H9 (cell line): Measurements from ENCODE around the gene NAXD. TPM values are rescaled to one million over a fixed set of nuclear protein-coding genes. Genes with fewer than 3 reads are reported as not detected.
A peak's percentile ranks its signal among the peaks of the same experiment; 100 is the strongest.

Experiments
- DNase-seq: peaks from one replicate; pipeline ENCODE4 v3.0.0-alpha.2; 2017
- H2AFZ ChIP-seq: one replicate; pipeline ENCODE4 v1.6.1; 2013; ENCODE audit warnings: mild to moderate bottlenecking, low read length, control low read depth, moderate library complexity
- H2AK5ac ChIP-seq: 2 replicates; pipeline ENCODE4 v1.6.1; 2013; ENCODE audit warnings: low read length, control low read depth, mixed read lengths; ENCODE audit not compliant: insufficient read length
- H2BK120ac ChIP-seq: one replicate; pipeline ENCODE4 v1.6.1; 2013; ENCODE audit warnings: low read depth, mild to moderate bottlenecking, low read length, control low read depth, inconsistent platforms; ENCODE audit not compliant: poor library complexity, severe bottlenecking
- H2BK12ac ChIP-seq: 2 replicates; pipeline ENCODE4 v1.6.1; 2013; ENCODE audit warnings: low read length, control low read depth, mixed read lengths, low read depth; ENCODE audit not compliant: insufficient read length
- H2BK15ac ChIP-seq: 2 replicates; pipeline ENCODE4 v1.6.1; 2013; ENCODE audit warnings: low read depth, low read length, control low read depth
- H2BK20ac ChIP-seq: one replicate; pipeline ENCODE4 v1.6.1; 2013; ENCODE audit warnings: low read depth, mild to moderate bottlenecking, low read length, control low read depth, inconsistent platforms; ENCODE audit not compliant: poor library complexity, severe bottlenecking
- H2BK5ac ChIP-seq: 2 replicates; pipeline ENCODE4 v1.6.1; 2013; ENCODE audit warnings: low read length, control low read depth, mixed read lengths; ENCODE audit not compliant: insufficient read length
- H3K14ac ChIP-seq: 2 replicates; pipeline ENCODE4 v1.6.1; 2013; ENCODE audit warnings: low read length, control low read depth; ENCODE audit not compliant: insufficient read depth
- H3K18ac ChIP-seq: 2 replicates; pipeline ENCODE4 v1.6.1; 2013; ENCODE audit warnings: low read depth, mild to moderate bottlenecking, mixed read lengths, low read length, control low read depth; ENCODE audit not compliant: insufficient read length
- H3K23ac ChIP-seq: 2 replicates; pipeline ENCODE4 v1.6.1; 2013; ENCODE audit warnings: low read length, control low read depth, mixed read lengths, low read depth; ENCODE audit not compliant: insufficient read length
- H3K23me2 ChIP-seq: 2 replicates; pipeline ENCODE4 v1.6.1; 2013; ENCODE audit warnings: low read depth, mild to moderate bottlenecking, mixed read lengths, low read length, control low read depth; ENCODE audit not compliant: insufficient read length, poor library complexity, severe bottlenecking
- H3K27ac ChIP-seq: 2 replicates; pipeline ENCODE4 v1.5.1; 2013; ENCODE audit warnings: low read length, control low read depth, mixed read lengths, low read depth; ENCODE audit not compliant: insufficient read length
- H3K27me3 ChIP-seq: 2 replicates; pipeline ENCODE4 v1.6.1; 2013; ENCODE audit warnings: low read length, control low read depth, inconsistent platforms; ENCODE audit not compliant: insufficient read depth
- H3K4ac ChIP-seq: 2 replicates; pipeline ENCODE4 v1.6.1; 2013; ENCODE audit warnings: low read depth, mild to moderate bottlenecking, control low read depth, inconsistent platforms, low read length, moderate library complexity
- H3K4me1 ChIP-seq: 2 replicates; pipeline ENCODE4 v1.6.1; 2013; ENCODE audit warnings: low read length, control low read depth, inconsistent platforms; ENCODE audit not compliant: insufficient read depth
- H3K4me2 ChIP-seq: 2 replicates; pipeline ENCODE4 v1.6.1; 2013; ENCODE audit warnings: low read length, control low read depth, mixed read lengths; ENCODE audit not compliant: insufficient read length, insufficient read depth
- H3K56ac ChIP-seq: 2 replicates; pipeline ENCODE4 v1.6.1; 2013; ENCODE audit warnings: low read depth, mild to moderate bottlenecking, mixed read lengths, low read length, control low read depth; ENCODE audit not compliant: insufficient read length
- H3K79me1 ChIP-seq: 2 replicates; pipeline ENCODE4 v1.6.1; 2013; ENCODE audit warnings: low read depth, mild to moderate bottlenecking, moderate library complexity, low read length, control low read depth, inconsistent platforms; ENCODE audit not compliant: insufficient read depth, poor library complexity, severe bottlenecking
- H3K79me2 ChIP-seq: 2 replicates; pipeline ENCODE4 v1.6.1; 2013; ENCODE audit warnings: low read length, control low read depth, inconsistent platforms; ENCODE audit not compliant: insufficient read depth
- H3K9ac ChIP-seq: 2 replicates; pipeline ENCODE4 v1.6.1; 2013; ENCODE audit warnings: low read length, control low read depth, mixed read lengths; ENCODE audit not compliant: insufficient read length; ENCODE audit errors: extremely low read depth
- H3K9me3 ChIP-seq: one replicate; pipeline ENCODE4 v1.6.1; 2013; ENCODE audit warnings: low read depth, low read length, inconsistent platforms; ENCODE audit not compliant: control insufficient read depth
- H3T11ph ChIP-seq: one replicate; pipeline ENCODE4 v1.6.1; 2013; ENCODE audit warnings: mild to moderate bottlenecking, low read length, control low read depth, inconsistent platforms
- H4K20me1 ChIP-seq: one replicate; pipeline ENCODE4 v1.6.1; 2013; ENCODE audit not compliant: control insufficient read depth, insufficient read length, insufficient read depth
- H4K5ac ChIP-seq: 2 replicates; pipeline ENCODE4 v1.6.1; 2013; ENCODE audit warnings: low read depth, mild to moderate bottlenecking, mixed read lengths, low read length, control low read depth; ENCODE audit not compliant: insufficient read length
- H4K8ac ChIP-seq: replicated peaks from 2 replicates; pipeline ENCODE4 v1.6.1; 2013; ENCODE audit warnings: low read length, control low read depth, mixed read lengths, low read depth; ENCODE audit not compliant: insufficient read length
- H4K91ac ChIP-seq: 2 replicates; pipeline ENCODE4 v1.6.1; 2013; ENCODE audit warnings: low read depth, mild to moderate bottlenecking, moderate library complexity, mixed read lengths, low read length, control low read depth; ENCODE audit not compliant: insufficient read length
- H3K27ac Mint-ChIP-seq, 3 experiments: 2 replicates in 2 of 3; 3 replicates in 1 of 3; pipeline ENCODE4 v1.8.0; 2020 to 2021; ENCODE audit warnings: mixed read lengths in 3 of 3, mild to moderate bottlenecking in 1 of 3, moderate library complexity in 1 of 3
- H3K27me3 Mint-ChIP-seq: 2 replicates; pipeline ENCODE4 v1.8.0; 2021; ENCODE audit warnings: low read depth, mild to moderate bottlenecking, moderate library complexity, mixed read lengths
- H3K36me3 Mint-ChIP-seq, 3 experiments: 2 replicates in 2 of 3; 3 replicates in 1 of 3; pipeline ENCODE4 v1.8.0; 2020 to 2021; ENCODE audit warnings: low read depth in 3 of 3, mixed read lengths in 3 of 3; ENCODE audit not compliant: insufficient read depth in 1 of 3
- H3K4me1 Mint-ChIP-seq, 2 experiments: 2 replicates each; pipeline ENCODE4 v1.8.0; 2020; ENCODE audit warnings: mixed read lengths in 2 of 2
- H3K4me3 Mint-ChIP-seq, 2 experiments: 2 replicates in 1 of 2; 3 replicates in 1 of 2; pipeline ENCODE4 v1.8.0; 2020 to 2021; ENCODE audit warnings: mild to moderate bottlenecking in 2 of 2, mixed read lengths in 2 of 2, moderate library complexity in 1 of 2
- H3K9me3 Mint-ChIP-seq, 2 experiments: 2 replicates in 1 of 2; 3 replicates in 1 of 2; pipeline ENCODE4 v1.8.0; 2020; ENCODE audit warnings: mild to moderate bottlenecking in 2 of 2, mixed read lengths in 2 of 2, moderate library complexity in 1 of 2
- WGBS: extraction: QIAGEN DNeasy Blood & Tissue Kit; methylation state at CpG from one replicate; pipeline ENCODE4 v1.1.7; 2013; ENCODE audit warnings: missing lambda C conversion rate, low lambda C conversion rate, mixed read lengths; ENCODE audit not compliant: insufficient read length; ENCODE audit errors: extremely low coverage; 5-methylcytosine and 5-hydroxymethylcytosine counted together
- total RNA-seq: library from RNA; stranded (reverse); gene quantifications from 2 replicates; pipeline ENCODE4 v1.2.1, GENCODE V29; 2021
- TF ChIP-seq, protein P1 (sequence below): fragments of 200-600 bp; sonication (generic); conservative IDR thresholded peaks from 3 replicates; pipeline ENCODE4 v1.8.0; 2021; ENCODE audit warnings: antibody characterized with exemption, mild to moderate bottlenecking

The NAXD gene
- total RNA-seq, 1 experiment from 2014 or later = 25.5 TPM

DNA sequence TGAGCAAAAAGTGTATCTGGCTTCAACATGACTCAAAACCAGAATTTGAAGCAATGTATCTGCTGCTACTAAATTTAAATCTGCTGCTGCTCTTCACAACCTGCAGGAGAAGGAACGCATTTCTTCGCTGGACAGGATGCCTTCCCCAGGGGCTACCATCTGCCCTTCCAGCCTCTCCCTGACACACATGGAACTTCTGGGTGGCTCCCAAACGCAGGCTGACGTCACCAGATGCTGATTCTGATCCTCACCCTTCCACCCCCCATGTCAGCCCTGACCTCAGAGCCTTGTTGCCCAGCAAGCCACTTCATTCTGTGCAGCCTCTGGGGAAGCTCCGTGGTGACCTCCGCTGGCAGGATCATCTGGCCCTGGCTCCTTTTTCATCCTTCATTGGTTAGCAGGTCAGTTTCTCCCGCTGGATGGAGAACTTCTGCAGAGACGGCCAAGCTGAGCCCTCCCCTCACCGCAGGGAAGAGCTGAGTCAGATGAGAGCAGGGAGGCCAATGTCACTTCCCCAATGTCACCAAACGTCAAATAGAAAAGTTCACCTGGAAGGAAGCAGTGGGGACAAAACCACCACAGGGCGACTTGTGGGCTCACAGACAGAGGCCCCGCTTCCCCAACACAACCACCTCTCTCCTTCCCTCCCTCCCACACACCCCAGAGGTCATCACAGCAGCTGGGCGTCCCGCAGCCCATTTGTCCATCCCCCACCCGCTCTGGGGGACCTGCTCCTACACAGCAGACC lies 39.8 kb upstream of the NAXD start:
- Histone ChIP-seq H4K8ac (no peak overlapping the region), H4K20me1 (no peaks in the 10 kb centered on the region), H3T11ph (no peak overlapping the region), H3K27me3 (no peaks in the 10 kb centered on the region), H3K4ac (no peak overlapping the region), H3K23me2 (no peaks in the 10 kb centered on the region), H3K14ac (no peak overlapping the region), H3K27ac (no peak overlapping the region), H4K5ac (no peak overlapping the region), H2AFZ (no peak overlapping the region), H3K23ac (no peak overlapping the region), H2BK20ac (no peak overlapping the region), H2BK120ac (no peak overlapping the region), H3K56ac (no peak overlapping the region), H3K18ac (no peak overlapping the region), H2AK5ac (no peak overlapping the region), H2BK15ac (no peak overlapping the region), H3K9ac (no peak overlapping the region), H4K91ac (no peak overlapping the region), H2BK12ac (no peak overlapping the region), H3K79me1 (no peaks in the 10 kb centered on the region), H3K4me2 (no peak overlapping the region), H2BK5ac (no peak overlapping the region), H3K9me3 (no peaks in the 10 kb centered on the region), H3K4me1 (no peaks in the 10 kb centered on the region), H3K79me2 (no peaks in the 10 kb centered on the region)
- no peaks in the 10 kb centered on the region for H3K9me3 Mint-ChIP-seq
- TF ChIP-seq, protein P1, sequence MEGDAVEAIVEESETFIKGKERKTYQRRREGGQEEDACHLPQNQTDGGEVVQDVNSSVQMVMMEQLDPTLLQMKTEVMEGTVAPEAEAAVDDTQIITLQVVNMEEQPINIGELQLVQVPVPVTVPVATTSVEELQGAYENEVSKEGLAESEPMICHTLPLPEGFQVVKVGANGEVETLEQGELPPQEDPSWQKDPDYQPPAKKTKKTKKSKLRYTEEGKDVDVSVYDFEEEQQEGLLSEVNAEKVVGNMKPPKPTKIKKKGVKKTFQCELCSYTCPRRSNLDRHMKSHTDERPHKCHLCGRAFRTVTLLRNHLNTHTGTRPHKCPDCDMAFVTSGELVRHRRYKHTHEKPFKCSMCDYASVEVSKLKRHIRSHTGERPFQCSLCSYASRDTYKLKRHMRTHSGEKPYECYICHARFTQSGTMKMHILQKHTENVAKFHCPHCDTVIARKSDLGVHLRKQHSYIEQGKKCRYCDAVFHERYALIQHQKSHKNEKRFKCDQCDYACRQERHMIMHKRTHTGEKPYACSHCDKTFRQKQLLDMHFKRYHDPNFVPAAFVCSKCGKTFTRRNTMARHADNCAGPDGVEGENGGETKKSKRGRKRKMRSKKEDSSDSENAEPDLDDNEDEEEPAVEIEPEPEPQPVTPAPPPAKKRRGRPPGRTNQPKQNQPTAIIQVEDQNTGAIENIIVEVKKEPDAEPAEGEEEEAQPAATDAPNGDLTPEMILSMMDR = peak; percentile 18; the same call in 1 of the 3 replicates
- peak; percentile 61 for DNase-seq
- peaks cover 17 to 24% of the 10 kb centered on the region in 2 experiments for H3K4me1 Mint-ChIP-seq
- H3K4me3 Mint-ChIP-seq = no peak overlapping the region
- WGBS = no CpG with 5 or more reads among the region's 15 CpGs
- no peaks in the 10 kb centered on the region for H3K36me3 Mint-ChIP-seq
- peaks cover 14% of the 10 kb centered on the region for H3K27me3 Mint-ChIP-seq
- H3K27ac Mint-ChIP-seq = no peak overlapping the region
